Forelimb muscle (tissue), 1 donor: ENCODE measurements around the gene CAPN11. TPM values are rescaled to one million over a fixed set of nuclear protein-coding genes. Genes with fewer than 3 reads are reported as not detected.

Experiments
- DNase-seq: peaks from one replicate; pipeline ENCODE4 v3.0.0-alpha.2; 2013; ENCODE audit warnings: low read depth
- polyA plus RNA-seq: library from polyadenylated mRNA; unstranded; fragments of 120-200 nt; gene quantifications from one replicate; pipeline ENCODE4 v1.2.1, GENCODE V29; 2013; ENCODE audit not compliant: insufficient read length

CAPN11 gene
- polyA plus RNA-seq, 1 donor, result 0.56 TPM

- DNase-seq, result no peak
These were observed 52.7 kb downstream of the CAPN11 start for GRCh38 chr6:44211284-44211683.

- DNase-seq, result no peak
These were observed 55.7 kb downstream of the CAPN11 start for GRCh38 chr6:44214307-44214706.

- DNase-seq, result no peak
These were observed 58.2 kb downstream of the CAPN11 start, which contains the start of gene MYMX for GRCh38 chr6:44216677-44217331. MYMX (plus strand) TSS chr6:44216926; CDS start chr6:44217472, 546 bp downstream.

- DNase-seq, result no peak
These were observed 58.9 kb downstream of the CAPN11 start for GRCh38 chr6:44217332-44218143.

- DNase-seq, result no peak
These were observed 60.6 kb downstream of the CAPN11 start for GRCh38 chr6:44219053-44219814.

GRCh38 chr6:44219815-44220784 lies 61.5 kb downstream of the CAPN11 start:
- DNase-seq, result no peak

- no peak for DNase-seq
These were observed 62.3 kb downstream of the CAPN11 start for GRCh38 chr6:44220913-44221290.

- no peak for DNase-seq
These were observed 62.8 kb downstream of the CAPN11 start for GRCh38 chr6:44221291-44221960.

- no peak for DNase-seq
These were observed 63.3 kb downstream of the CAPN11 start for GRCh38 chr6:44221961-44222335.

GRCh38 chr6:44222486-44223318 lies 64.1 kb downstream of the CAPN11 start:
- DNase-seq, result no peak

GRCh38 chr6:44223319-44224028 lies 64.9 kb downstream of the CAPN11 start, which contains the start of gene SLC29A1:
SLC29A1 (plus strand) TSS chr6:44223595; CDS start chr6:44227314, 3,719 bp downstream.
- DNase-seq, result no peak

- DNase-seq, result no peak
These were observed 65.7 kb downstream of the CAPN11 start for GRCh38 chr6:44224029-44224964.

GRCh38 chr6:44224965-44225305 lies 66.3 kb downstream of the CAPN11 start:
- DNase-seq, result no peak

GRCh38 chr6:44225579-44226325 lies 67.1 kb downstream of the CAPN11 start:
- no peak for DNase-seq

- DNase-seq, result no peak
These were observed 67.9 kb downstream of the CAPN11 start for GRCh38 chr6:44226368-44227147.

GRCh38 chr6:44227148-44227793 lies 68.7 kb downstream of the CAPN11 start:
- DNase-seq, result no peak
